Measurements from ENCODE around the gene MEIS3.

The MEIS3 gene

GRCh38 chr19:47435196-47435595 is 15.9 kb upstream of the MEIS3 start:
- no peak for DNase-seq

GRCh38 chr19:47434088-47434487 is 14.8 kb upstream of the MEIS3 start:
- DNase-seq = no peak

- DNase-seq = no peak
These were observed 13.8 kb upstream of the MEIS3 start for GRCh38 chr19:47433121-47433520.

- DNase-seq = no peak
These were observed 13.2 kb upstream of the MEIS3 start for GRCh38 chr19:47432499-47432898.

- DNase-seq = no peak
These were observed 12.8 kb upstream of the MEIS3 start for GRCh38 chr19:47432091-47432490.

GRCh38 chr19:47430041-47430802 is 10.9 kb upstream of the MEIS3 start:
- DNase-seq = no peak

- no peak for DNase-seq
These were observed 9.9 kb upstream of the MEIS3 start for GRCh38 chr19:47429140-47429793.

- peak; percentile 93 for DNase-seq
These were observed 9.0 kb upstream of the MEIS3 start for GRCh38 chr19:47428177-47428894.

GRCh38 chr19:47427241-47428176 is 8.2 kb upstream of the MEIS3 start:
- peak; percentile 64 for DNase-seq

- no peak for DNase-seq
These were observed 4.0 kb upstream of the MEIS3 start for GRCh38 chr19:47423203-47423882.

GRCh38 chr19:47422417-47423163 is 3.3 kb upstream of the MEIS3 start:
- DNase-seq = no peak

- DNase-seq = no peak
These were observed 2.6 kb upstream of the MEIS3 start for GRCh38 chr19:47421844-47422395.

- no peak for DNase-seq
These were observed 2.0 kb upstream of the MEIS3 start for GRCh38 chr19:47421244-47421786.

- no peak for DNase-seq
These were observed 462 bp upstream of the MEIS3 start for GRCh38 chr19:47419789-47420188.

- DNase-seq = no peak
These were observed 666 bp downstream of the MEIS3 start for GRCh38 chr19:47418692-47419029.

GRCh38 chr19:47417746-47418691 is 1.3 kb downstream of the MEIS3 start:
- no peak for DNase-seq

- DNase-seq = no peak
These were observed 2.1 kb downstream of the MEIS3 start for GRCh38 chr19:47417107-47417745.

- DNase-seq = no peak
These were observed 2.7 kb downstream of the MEIS3 start for GRCh38 chr19:47416643-47416985.

- no peak for DNase-seq
These were observed 3.2 kb downstream of the MEIS3 start for GRCh38 chr19:47415953-47416642.

All from SHP77 treated with DMSO at 0.1 percent for 48 hours (cell line).